ENCODE data around the gene MEGF6.

DNA sequence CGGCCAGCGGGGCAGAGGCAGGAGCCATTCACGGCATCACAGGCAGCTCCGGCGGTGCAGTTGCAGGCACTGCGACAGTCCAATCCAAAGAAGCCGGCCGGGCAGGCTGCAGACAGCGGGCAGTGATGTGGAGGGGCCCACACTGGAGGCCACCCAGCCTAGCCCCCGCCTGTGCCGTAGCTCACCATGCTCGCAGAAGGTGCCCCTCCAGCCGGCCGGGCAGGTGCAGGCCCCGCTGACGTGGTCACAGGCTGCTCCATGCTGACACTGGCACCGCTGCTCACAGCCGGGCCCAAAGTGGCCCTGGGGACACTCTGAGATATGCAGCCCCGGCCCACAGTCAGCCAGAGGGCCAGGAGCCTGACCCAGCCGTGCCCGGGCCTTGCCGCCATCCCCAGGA lies 111.7 kb downstream of the MEGF6 start:
- TF ChIP-seq, protein P1, sequence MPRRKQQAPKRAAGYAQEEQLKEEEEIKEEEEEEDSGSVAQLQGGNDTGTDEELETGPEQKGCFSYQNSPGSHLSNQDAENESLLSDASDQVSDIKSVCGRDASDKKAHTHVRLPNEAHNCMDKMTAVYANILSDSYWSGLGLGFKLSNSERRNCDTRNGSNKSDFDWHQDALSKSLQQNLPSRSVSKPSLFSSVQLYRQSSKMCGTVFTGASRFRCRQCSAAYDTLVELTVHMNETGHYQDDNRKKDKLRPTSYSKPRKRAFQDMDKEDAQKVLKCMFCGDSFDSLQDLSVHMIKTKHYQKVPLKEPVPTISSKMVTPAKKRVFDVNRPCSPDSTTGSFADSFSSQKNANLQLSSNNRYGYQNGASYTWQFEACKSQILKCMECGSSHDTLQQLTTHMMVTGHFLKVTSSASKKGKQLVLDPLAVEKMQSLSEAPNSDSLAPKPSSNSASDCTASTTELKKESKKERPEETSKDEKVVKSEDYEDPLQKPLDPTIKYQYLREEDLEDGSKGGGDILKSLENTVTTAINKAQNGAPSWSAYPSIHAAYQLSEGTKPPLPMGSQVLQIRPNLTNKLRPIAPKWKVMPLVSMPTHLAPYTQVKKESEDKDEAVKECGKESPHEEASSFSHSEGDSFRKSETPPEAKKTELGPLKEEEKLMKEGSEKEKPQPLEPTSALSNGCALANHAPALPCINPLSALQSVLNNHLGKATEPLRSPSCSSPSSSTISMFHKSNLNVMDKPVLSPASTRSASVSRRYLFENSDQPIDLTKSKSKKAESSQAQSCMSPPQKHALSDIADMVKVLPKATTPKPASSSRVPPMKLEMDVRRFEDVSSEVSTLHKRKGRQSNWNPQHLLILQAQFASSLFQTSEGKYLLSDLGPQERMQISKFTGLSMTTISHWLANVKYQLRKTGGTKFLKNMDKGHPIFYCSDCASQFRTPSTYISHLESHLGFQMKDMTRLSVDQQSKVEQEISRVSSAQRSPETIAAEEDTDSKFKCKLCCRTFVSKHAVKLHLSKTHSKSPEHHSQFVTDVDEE (CRISPR knock-in tag; IDR thresholded peaks at IDR 0.05), result no peak
- TF ChIP-seq, protein P2, sequence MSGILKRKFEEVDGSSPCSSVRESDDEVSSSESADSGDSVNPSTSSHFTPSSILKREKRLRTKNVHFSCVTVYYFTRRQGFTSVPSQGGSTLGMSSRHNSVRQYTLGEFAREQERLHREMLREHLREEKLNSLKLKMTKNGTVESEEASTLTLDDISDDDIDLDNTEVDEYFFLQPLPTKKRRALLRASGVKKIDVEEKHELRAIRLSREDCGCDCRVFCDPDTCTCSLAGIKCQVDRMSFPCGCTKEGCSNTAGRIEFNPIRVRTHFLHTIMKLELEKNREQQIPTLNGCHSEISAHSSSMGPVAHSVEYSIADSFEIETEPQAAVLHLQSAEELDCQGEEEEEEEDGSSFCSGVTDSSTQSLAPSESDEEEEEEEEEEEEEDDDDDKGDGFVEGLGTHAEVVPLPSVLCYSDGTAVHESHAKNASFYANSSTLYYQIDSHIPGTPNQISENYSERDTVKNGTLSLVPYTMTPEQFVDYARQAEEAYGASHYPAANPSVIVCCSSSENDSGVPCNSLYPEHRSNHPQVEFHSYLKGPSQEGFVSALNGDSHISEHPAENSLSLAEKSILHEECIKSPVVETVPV (CRISPR knock-in tag; IDR thresholded peaks at IDR 0.05), result no peak
- TF ChIP-seq PATZ1 (CRISPR knock-in tag; IDR thresholded peaks at IDR 0.05; ENCODE audit: borderline replicate concordance), result no peak
- TF ChIP-seq, protein P3, sequence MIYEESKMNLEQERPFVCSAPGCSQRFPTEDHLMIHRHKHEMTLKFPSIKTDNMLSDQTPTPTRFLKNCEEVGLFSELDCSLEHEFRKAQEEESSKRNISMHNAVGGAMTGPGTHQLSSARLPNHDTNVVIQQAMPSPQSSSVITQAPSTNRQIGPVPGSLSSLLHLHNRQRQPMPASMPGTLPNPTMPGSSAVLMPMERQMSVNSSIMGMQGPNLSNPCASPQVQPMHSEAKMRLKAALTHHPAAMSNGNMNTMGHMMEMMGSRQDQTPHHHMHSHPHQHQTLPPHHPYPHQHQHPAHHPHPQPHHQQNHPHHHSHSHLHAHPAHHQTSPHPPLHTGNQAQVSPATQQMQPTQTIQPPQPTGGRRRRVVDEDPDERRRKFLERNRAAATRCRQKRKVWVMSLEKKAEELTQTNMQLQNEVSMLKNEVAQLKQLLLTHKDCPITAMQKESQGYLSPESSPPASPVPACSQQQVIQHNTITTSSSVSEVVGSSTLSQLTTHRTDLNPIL (CRISPR knock-in tag; IDR thresholded peaks at IDR 0.05; ENCODE audit: low read depth), result no peak
- no peak for TF ChIP-seq TOX (CRISPR knock-in tag; IDR thresholded peaks at IDR 0.05; ENCODE audit: borderline replicate concordance)

Measured in SK-N-SH treated with all-trans-retinoic acid at 6 μM for 48 hours (cell line).